Calu3 (cell line): Measurements from ENCODE around the gene CHI3L1. TPM values are rescaled to one million over a fixed set of nuclear protein-coding genes. Genes with fewer than 3 reads are reported as not detected.

Source experiments
- BruUV-seq: library from RNA; stranded (reverse); fragments of 400-500 nt; replicated peaks from 2 replicates; lab custom pipeline; 2021; lab: Mats Ljungman, UMichigan
- CTCF ChIA-PET: fragments of 300-600 bp; sonication (Branson Sonifier 250); formaldehyde crosslinking; loops from one replicate; lab custom pipeline; 2022; ENCODE audit warnings: antibody characterized with exemption; lab: Charles Lee
- DNase-seq: peaks from one replicate; pipeline ENCODE4 v3.0.0; 2022
- H3K27ac Mint-ChIP-seq: one replicate; pipeline ENCODE4 v1.8.0; 2022; ENCODE audit warnings: mixed read lengths; ENCODE audit not compliant: unreplicated experiment
- H3K27me3 Mint-ChIP-seq: one replicate; pipeline ENCODE4 v1.8.0; 2022; ENCODE audit warnings: mixed read lengths; ENCODE audit not compliant: unreplicated experiment
- H3K36me3 Mint-ChIP-seq: one replicate; pipeline ENCODE4 v1.8.0; 2022; ENCODE audit warnings: mild to moderate bottlenecking, moderate library complexity, mixed read lengths; ENCODE audit not compliant: insufficient read depth, unreplicated experiment
- H3K4me1 Mint-ChIP-seq: one replicate; pipeline ENCODE4 v1.8.0; 2022; ENCODE audit warnings: mild to moderate bottlenecking, low read depth, mixed read lengths; ENCODE audit not compliant: unreplicated experiment
- H3K4me3 Mint-ChIP-seq: one replicate; pipeline ENCODE4 v1.8.0; 2022; ENCODE audit warnings: mild to moderate bottlenecking, low read depth, moderate library complexity, mixed read lengths; ENCODE audit not compliant: unreplicated experiment
- H3K9me3 Mint-ChIP-seq: one replicate; pipeline ENCODE4 v1.8.0; 2022; ENCODE audit warnings: low read depth, mixed read lengths; ENCODE audit not compliant: unreplicated experiment
- CTCF ChIP-seq: fragments of 200-600 bp; IDR thresholded peaks from one replicate; pipeline ENCODE4 v1.8.0; 2022; ENCODE audit warnings: antibody characterized with exemption; ENCODE audit not compliant: unreplicated experiment
- intact Hi-C: fragments of 100-400 bp; cut with micrococcal nuclease; formaldehyde crosslinking; loops from one replicate; pipeline ENCODE4 v1.10.0; 2022; ENCODE audit not compliant: unreplicated experiment
- total RNA-seq: library from RNA; stranded (reverse); gene quantifications from 2 replicates; pipeline ENCODE4 v1.2.3, GENCODE V29; 2022

Gene CHI3L1
- total RNA-seq, 1 experiment from 2014 or later: not detected

GRCh38 chr1:203199002-203199401, 12.5 kb upstream of the CHI3L1 start:
- Mint-ChIP-seq H3K27me3 (peaks cover 90% of the 10 kb centered on the region), H3K27ac (no peak overlapping the region), H3K9me3 (no peaks in the 10 kb centered on the region), H3K36me3 (no peaks in the 10 kb centered on the region), H3K4me1 (no peaks in the 10 kb centered on the region), H3K4me3 (no peak overlapping the region)
- BruUV-seq: no TSS peak
- intact Hi-C loops: no loop called here
- DNase-seq: no peak
- TF ChIP-seq CTCF: no peak
- CTCF ChIA-PET: interaction anchor here (0.6 to 0.7 kb wide), 2 partner anchors 192 to 612 kb away, joined by 3 read pairs; partner anchors contain the start of gene TMEM183A

DNA sequence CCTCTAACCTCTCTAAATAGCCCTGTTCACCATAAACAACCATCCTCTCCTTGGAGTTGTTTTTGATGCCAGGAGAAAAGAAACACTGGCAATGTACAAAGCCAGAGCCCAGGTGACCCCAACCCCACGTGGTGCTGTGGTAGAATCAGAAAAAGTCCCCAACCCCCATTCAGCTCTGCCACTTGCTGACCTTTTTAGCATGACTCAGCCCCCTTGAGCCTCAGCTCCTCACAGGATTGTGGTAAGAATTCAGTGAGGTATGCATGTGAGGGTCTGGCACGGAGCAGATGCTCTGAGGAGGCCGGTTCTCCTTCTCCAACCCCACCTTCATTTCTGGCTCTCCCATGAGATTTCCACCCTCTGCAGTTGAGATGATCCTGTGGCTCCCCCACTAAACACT, 11.1 kb upstream of the CHI3L1 start:
- Mint-ChIP-seq H3K9me3 (no peaks in the 10 kb centered on the region), H3K27me3 (peaks cover 77% of the 10 kb centered on the region), H3K4me3 (no peak overlapping the region), H3K4me1 (no peaks in the 10 kb centered on the region), H3K36me3 (no peaks in the 10 kb centered on the region), H3K27ac (no peak overlapping the region)
- intact Hi-C loops: no loop called here
- no TSS peak for BruUV-seq
- DNase-seq: no peak
- CTCF ChIA-PET: no interaction called here
- no peak for TF ChIP-seq CTCF

GRCh38 chr1:203196371-203196770, 9.9 kb upstream of the CHI3L1 start:
- TF ChIP-seq CTCF: no peak
- no peaks in the 10 kb centered on the region for H3K36me3 Mint-ChIP-seq
- CTCF ChIA-PET: no interaction called here
- no TSS peak for BruUV-seq
- H3K27me3 Mint-ChIP-seq: peaks cover 77% of the 10 kb centered on the region
- no peak overlapping the region for H3K4me3 Mint-ChIP-seq
- intact Hi-C loops: no loop called here
- no peak overlapping the region for H3K27ac Mint-ChIP-seq
- H3K9me3 Mint-ChIP-seq: no peaks in the 10 kb centered on the region
- no peaks in the 10 kb centered on the region for H3K4me1 Mint-ChIP-seq
- DNase-seq: no peak

DNA sequence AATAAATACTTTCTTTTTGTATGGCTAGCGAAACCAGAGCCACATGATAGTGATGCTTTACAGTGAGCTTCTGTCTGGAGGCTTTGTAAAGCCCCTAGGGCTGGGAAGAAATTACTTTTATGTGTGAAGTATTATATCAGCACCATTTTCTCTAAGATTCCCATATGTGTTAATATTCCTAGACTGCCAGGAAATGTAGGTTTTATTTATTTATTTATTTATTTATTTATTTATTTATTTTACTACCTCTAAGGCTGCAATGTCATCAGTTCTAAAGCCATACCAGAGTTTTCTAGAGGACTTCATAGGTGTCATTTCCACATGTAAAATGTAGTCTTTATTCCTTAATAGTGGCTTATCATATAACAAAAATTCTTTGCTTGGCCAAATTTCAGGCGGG, 4.4 kb upstream of the CHI3L1 start:
- TF ChIP-seq CTCF: no peak
- Mint-ChIP-seq H3K4me3 (no peak overlapping the region), H3K27me3 (peaks cover 71% of the 10 kb centered on the region), H3K27ac (no peak overlapping the region), H3K9me3 (no peaks in the 10 kb centered on the region), H3K36me3 (no peaks in the 10 kb centered on the region), H3K4me1 (no peaks in the 10 kb centered on the region)
- intact Hi-C loops: no loop called here
- DNase-seq: no peak
- CTCF ChIA-PET: interaction anchor here (0.5 kb wide), 1 partner anchor 73 kb away, joined by 3 read pairs; no protein-coding TSS in a partner anchor
- BruUV-seq: no TSS peak
